Psoas muscle (tissue), 8 donors: ENCODE measurements around the gene EIF5B. TPM values are rescaled to one million over a fixed set of nuclear protein-coding genes. Genes with fewer than 3 reads are reported as not detected.
A peak's percentile ranks its signal among the peaks of the same experiment; 100 is the strongest.
"Not testable (repeated sequence)": the region's sequence is repeated elsewhere in the genome, so short reads cannot be mapped to it uniquely, and the experiment has no call there.

Source experiments
- ATAC-seq, 4 donors: fragments of 200-7000 bp; cut with Tn5 transposase; one replicate each; pipeline ENCODE4 v1.9.1; 2020; ENCODE audit warnings: moderate library complexity in 3 of 4, mild to moderate bottlenecking in 2 of 4
- DNase-seq, 2 donors: peaks; one replicate each; pipeline ENCODE4 v3.0.0-alpha.2; 2020
- H3K27ac ChIP-seq: fragments of 200-600 bp; one replicate; pipeline ENCODE4 v1.8.0; 2022
- H3K27me3 ChIP-seq, 3 donors: fragments of 200-600 bp in 1 of 3; one replicate each; pipeline versions ENCODE4 v1.6.1 to v1.8.0; 2013 to 2022; ENCODE audit warnings: low read length in 2 of 3, mild to moderate bottlenecking in 2 of 3, moderate library complexity in 1 of 3; ENCODE audit not compliant: insufficient read depth in 3 of 3
- H3K36me3 ChIP-seq, 2 donors: fragments of 200-600 bp in 1 of 2; one replicate each; pipeline versions ENCODE4 v1.6.1 to v1.8.0; 2013 to 2022; ENCODE audit warnings: low read depth in 1 of 2, mild to moderate bottlenecking in 1 of 2, moderate library complexity in 1 of 2; ENCODE audit not compliant: insufficient read depth in 1 of 2
- H3K4me1 ChIP-seq: fragments of 200-600 bp; one replicate; pipeline ENCODE4 v1.8.0; 2022
- H3K4me3 ChIP-seq: fragments of 200-600 bp; one replicate; pipeline ENCODE4 v1.8.0; 2022; ENCODE audit warnings: mild to moderate bottlenecking
- H3K9me3 ChIP-seq: fragments of 200-600 bp; one replicate; pipeline ENCODE4 v1.8.0; 2022
- CTCF ChIP-seq: fragments of 200-600 bp; IDR thresholded peaks from one replicate; pipeline ENCODE4 v1.8.0; 2022; ENCODE audit warnings: antibody characterized with exemption
- WGBS, 3 donors: extraction: QIAGEN DNeasy Blood & Tissue Kit; methylation state at CpG; one replicate each; pipeline versions ENCODE4 v1.1.6 to v1.1.7; 2013; 5-methylcytosine and 5-hydroxymethylcytosine counted together
- intact Hi-C, 2 donors: fragments of 100-400 bp; cut with DNase I; formaldehyde crosslinking; loops; one replicate each; pipeline versions ENCODE4 v1.11.0 to v1.14.2; 2022
- long read RNA-seq, 2 donors: library from polyadenylated mRNA; unstranded; transcript quantifications; one replicate each; pipeline ENCODE4 v2.0.0, GENCODE V29; 2021
- polyA plus RNA-seq, 3 donors: library from polyadenylated mRNA; stranded (reverse); fragments of 200-250 nt; gene quantifications; one replicate each; pipeline ENCODE4 v1.2.3, GENCODE V29; 2013
- total RNA-seq, 4 donors: library from RNA; stranded (reverse); fragmentation: NEBNext Ultra II Directional in 2 of 4; extraction: Animal tissue kit (Norgen Biotek cat#: 25700) in 2 of 4; gene quantifications; one replicate each; pipeline versions ENCODE4 v1.2.1 to v1.2.4, GENCODE V29; 2021 to 2023
- donor health status: healthy with polysubstance abuse.
- donor health status: DM: no; HTN: no; CAD: no; lungs with moderate emphysema.
- donor health status: Bipolar disorder and iron deficiency.
- donor health status: healthy.
- donor health status: DM: yes; HTN: yes; CAD: no.
- donor health status: DM: no; HTN: no; CAD: no.
- donor health status: DM: no; HTN: no; CAD: no.
- donor health status: DM: yes; HTN: yes; CAD: no.

The EIF5B gene
- 10 to 100 TPM; 54.2 to 94.3 (median 75.2) TPM for total RNA-seq
- 100 to 1,000 TPM in 1 of 3 donors, 10 to 100 TPM in 2; 70.5 to 117 (median 83.1) TPM for polyA plus RNA-seq
- long read RNA-seq, donor 1, partial matches to known transcripts = 51 of 53 reads
- long read RNA-seq, donor 1, other reads (novel, unspliced or antisense) = 2 of 53 reads
- long read RNA-seq, donor 2, partial matches to known transcripts = 116 of 119 reads
- long read RNA-seq, donor 2, other reads (novel, unspliced or antisense) = 3 of 119 reads

GRCh38 chr2:99337113-99338028 is at the start of gene EIF5B:
EIF5B (plus strand) TSS chr2:99337389; CDS start chr2:99337555, 166 bp downstream.
- 0% methylated on average over 71 to 87 of the region's 87 CpGs for WGBS, 3 donors
- TF ChIP-seq CTCF = peak; percentile 59
- Histone ChIP-seq H3K9me3 (no peaks in the 10 kb centered on the region), H3K36me3 (peaks cover 0 to 11% of the 10 kb centered on the region in 2 donors), H3K27ac (peak within 1 kb of the TSS; percentile 97), H3K27me3 (no peaks in the 10 kb centered on the region), H3K4me3 (peak within 1 kb of the TSS; percentile 95), H3K4me1 (peaks cover 50% of the 10 kb centered on the region)
- DNase-seq (peak; percentile 97 to 99), ATAC-seq (peak; percentile 88 to 91 (median 89))
- intact Hi-C loops = loop anchor here (2.0 to 10.0 kb wide), 3 partner anchors 153 to 157 kb away; partner anchors contain the start of genes MITD1 (in 2 of the 2), MRPL30 (in 2 of the 2) and REV1 (in 1 of the 2)

GRCh38 chr2:99297994-99298393 is 39.2 kb upstream of the EIF5B start:
- intact Hi-C loops = no loop called here
- no peak for TF ChIP-seq CTCF
- 67 to 88% (median 85%) methylated on average over 2 of the region's 2 CpGs for WGBS, 3 donors

GRCh38 chr2:99299580-99299979 is 37.6 kb upstream of the EIF5B start:
- WGBS, 3 donors = 94 to 97% (median 97%) methylated on average over 7 of the region's 7 CpGs
- H3K27ac ChIP-seq = no peak overlapping the region
- ATAC-seq = no peak
- no peak for DNase-seq
- no peak for TF ChIP-seq CTCF
- H3K4me3 ChIP-seq = no peak overlapping the region
- no peaks in the 10 kb centered on the region for H3K9me3 ChIP-seq
- H3K36me3 ChIP-seq = peaks cover 8 to 29% of the 10 kb centered on the region in 2 donors
- intact Hi-C loops = no loop called here
- no peaks in the 10 kb centered on the region for H3K27me3 ChIP-seq
- H3K4me1 ChIP-seq = no peaks in the 10 kb centered on the region

More at GRCh38 chr2:99297994-99298393, 39.2 kb upstream of the EIF5B start:
- Histone ChIP-seq H3K27ac (no peak overlapping the region), H3K36me3 (peaks cover 5 to 26% of the 10 kb centered on the region in 2 donors), H3K4me3 (no peak overlapping the region), H3K4me1 (no peaks in the 10 kb centered on the region), H3K9me3 (no peaks in the 10 kb centered on the region), H3K27me3 (no peaks in the 10 kb centered on the region)
- DNase-seq (no peak), ATAC-seq (peak in 2 of 4 donors; percentile 37 to 50)

- H3K9me3 ChIP-seq, ATAC-seq, H3K27ac ChIP-seq, H3K27me3 ChIP-seq, intact Hi-C loops, H3K4me3 ChIP-seq, DNase-seq, H3K4me1 ChIP-seq: not testable (repeated sequence)
- 85 to 95% (median 91%) methylated on average over 2 of the region's 2 CpGs for WGBS, 3 donors
- peaks cover 9 to 44% of the 10 kb centered on the region in 2 donors for H3K36me3 ChIP-seq
These were observed 36.1 kb upstream of the EIF5B start, which contains the start of gene LYG1 for GRCh38 chr2:99301097-99301496. LYG1 (minus strand) TSS chr2:99301197; CDS start chr2:99295670, 5,527 bp downstream.
